ENCODE data around the gene LHFPL5. TPM values are rescaled to one million over a fixed set of nuclear protein-coding genes. Genes with fewer than 3 reads are reported as not detected.

LHFPL5 gene
- total and polyA plus RNA-seq, 2 of the 13 experiments (the other 11 are each of a cell fraction or from before 2014, with no cell fraction given): 0.03 TPM; not detected in 1

- peak; percentile 73 for TF ChIP-seq ZNF770 (CRISPR knock-in tag; IDR thresholded peaks at IDR 0.05)
- peak; percentile 99 for TF ChIP-seq KDM4B (CRISPR knock-in tag; IDR thresholded peaks at IDR 0.05)
- peak; percentile 83 for TF ChIP-seq PITX1 (CRISPR knock-in tag; IDR thresholded peaks at IDR 0.05)
- peak; percentile 100 for TF ChIP-seq FOXC1 (CRISPR knock-in tag; IDR thresholded peaks at IDR 0.05; ENCODE audit: borderline replicate concordance)
- no peak for TF ChIP-seq EP300 (IDR thresholded peaks at IDR 0.05; ENCODE audit: low read depth in 2 of 2, low read length in 2 of 2)
- TF ChIP-seq EP300 (CRISPR knock-in tag; IDR thresholded peaks at IDR 0.05; ENCODE audit: borderline replicate concordance): peak; percentile 39; the same call in 1 of the 2 replicates
- peak; percentile 97 for TF ChIP-seq ZNF615 (CRISPR knock-in tag; IDR thresholded peaks at IDR 0.05; ENCODE audit: borderline replicate concordance)
- 0 out of 2 replicates have a peak, but pooled peaks have one; percentile 31 for TF ChIP-seq NFE2 (CRISPR knock-in tag; IDR thresholded peaks at IDR 0.05)
- TF ChIP-seq KMT2A (CRISPR knock-in tag; IDR thresholded peaks at IDR 0.05): peak; percentile 78; the same call in 1 of the 2 replicates
- TF ChIP-seq ZBTB2 (CRISPR knock-in tag; IDR thresholded peaks at IDR 0.05; ENCODE audit: low read depth): peak; percentile 92
- TF ChIP-seq ZNF432 (CRISPR knock-in tag; IDR thresholded peaks at IDR 0.05; ENCODE audit: borderline replicate concordance): no peak
- TF ChIP-seq, protein P1, sequence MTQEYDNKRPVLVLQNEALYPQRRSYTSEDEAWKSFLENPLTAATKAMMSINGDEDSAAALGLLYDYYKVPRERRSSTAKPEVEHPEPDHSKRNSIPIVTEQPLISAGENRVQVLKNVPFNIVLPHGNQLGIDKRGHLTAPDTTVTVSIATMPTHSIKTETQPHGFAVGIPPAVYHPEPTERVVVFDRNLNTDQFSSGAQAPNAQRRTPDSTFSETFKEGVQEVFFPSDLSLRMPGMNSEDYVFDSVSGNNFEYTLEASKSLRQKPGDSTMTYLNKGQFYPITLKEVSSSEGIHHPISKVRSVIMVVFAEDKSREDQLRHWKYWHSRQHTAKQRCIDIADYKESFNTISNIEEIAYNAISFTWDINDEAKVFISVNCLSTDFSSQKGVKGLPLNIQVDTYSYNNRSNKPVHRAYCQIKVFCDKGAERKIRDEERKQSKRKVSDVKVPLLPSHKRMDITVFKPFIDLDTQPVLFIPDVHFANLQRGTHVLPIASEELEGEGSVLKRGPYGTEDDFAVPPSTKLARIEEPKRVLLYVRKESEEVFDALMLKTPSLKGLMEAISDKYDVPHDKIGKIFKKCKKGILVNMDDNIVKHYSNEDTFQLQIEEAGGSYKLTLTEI (CRISPR knock-in tag; conservative IDR thresholded peaks at IDR 0.05): peak; percentile 65; the same call in 1 of the 2 replicates
- no peak for TF ChIP-seq ZNF713 (CRISPR knock-in tag; IDR thresholded peaks at IDR 0.05)
- TF ChIP-seq ARID2 (CRISPR knock-in tag; IDR thresholded peaks at IDR 0.05; ENCODE audit: borderline replicate concordance): peak; percentile 96
- TF ChIP-seq ETS1 (CRISPR knock-in tag; IDR thresholded peaks at IDR 0.05): peak; percentile 97
- peak; percentile 95 for TF ChIP-seq ZNF530 (CRISPR knock-in tag; IDR thresholded peaks at IDR 0.05; ENCODE audit: low read depth)
- TF ChIP-seq NR1H2 (CRISPR knock-in tag; IDR thresholded peaks at IDR 0.05; ENCODE audit: borderline replicate concordance, low read depth): peak; percentile 89
These were observed at the start of gene LHFPL5 (continued) for GRCh38 chr6:35804996-35805736.
